ENCODE results near the gene MX2. TPM values are rescaled to one million over a fixed set of nuclear protein-coding genes. Genes with fewer than 3 reads are reported as not detected.
A peak's percentile ranks its signal among the peaks of the same experiment; 100 is the strongest.

Gene MX2
- total RNA-seq, 1 donor from 2014 or later, result 0.92 TPM

- Mint-ChIP-seq H3K27me3 (peaks cover 31% of the 10 kb centered on the region), H3K9me3 (no peaks in the 10 kb centered on the region), H3K36me3 (no peaks in the 10 kb centered on the region), H3K27ac (no peak overlapping the region), H3K4me1 (ENCODE audit: unreplicated experiment) (no peaks in the 10 kb centered on the region), H3K4me3 (peak overlapping the region; percentile 83)
- TF ChIP-seq, protein P1, sequence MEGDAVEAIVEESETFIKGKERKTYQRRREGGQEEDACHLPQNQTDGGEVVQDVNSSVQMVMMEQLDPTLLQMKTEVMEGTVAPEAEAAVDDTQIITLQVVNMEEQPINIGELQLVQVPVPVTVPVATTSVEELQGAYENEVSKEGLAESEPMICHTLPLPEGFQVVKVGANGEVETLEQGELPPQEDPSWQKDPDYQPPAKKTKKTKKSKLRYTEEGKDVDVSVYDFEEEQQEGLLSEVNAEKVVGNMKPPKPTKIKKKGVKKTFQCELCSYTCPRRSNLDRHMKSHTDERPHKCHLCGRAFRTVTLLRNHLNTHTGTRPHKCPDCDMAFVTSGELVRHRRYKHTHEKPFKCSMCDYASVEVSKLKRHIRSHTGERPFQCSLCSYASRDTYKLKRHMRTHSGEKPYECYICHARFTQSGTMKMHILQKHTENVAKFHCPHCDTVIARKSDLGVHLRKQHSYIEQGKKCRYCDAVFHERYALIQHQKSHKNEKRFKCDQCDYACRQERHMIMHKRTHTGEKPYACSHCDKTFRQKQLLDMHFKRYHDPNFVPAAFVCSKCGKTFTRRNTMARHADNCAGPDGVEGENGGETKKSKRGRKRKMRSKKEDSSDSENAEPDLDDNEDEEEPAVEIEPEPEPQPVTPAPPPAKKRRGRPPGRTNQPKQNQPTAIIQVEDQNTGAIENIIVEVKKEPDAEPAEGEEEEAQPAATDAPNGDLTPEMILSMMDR (conservative IDR thresholded peaks at IDR 0.05), result no peak
- no peak for DNase-seq (ENCODE audit: extremely low spot score, unreplicated experiment)
Observed at GRCh38 chr21:41426676-41427404, 65.0 kb downstream of the MX2 start.

- H3K27me3 Mint-ChIP-seq, result peaks cover 31% of the 10 kb centered on the region
- H3K9me3 Mint-ChIP-seq, result no peaks in the 10 kb centered on the region
- no peak overlapping the region for H3K4me3 Mint-ChIP-seq
Observed at GRCh38 chr21:41427556-41427955, 65.7 kb downstream of the MX2 start.

DNA sequence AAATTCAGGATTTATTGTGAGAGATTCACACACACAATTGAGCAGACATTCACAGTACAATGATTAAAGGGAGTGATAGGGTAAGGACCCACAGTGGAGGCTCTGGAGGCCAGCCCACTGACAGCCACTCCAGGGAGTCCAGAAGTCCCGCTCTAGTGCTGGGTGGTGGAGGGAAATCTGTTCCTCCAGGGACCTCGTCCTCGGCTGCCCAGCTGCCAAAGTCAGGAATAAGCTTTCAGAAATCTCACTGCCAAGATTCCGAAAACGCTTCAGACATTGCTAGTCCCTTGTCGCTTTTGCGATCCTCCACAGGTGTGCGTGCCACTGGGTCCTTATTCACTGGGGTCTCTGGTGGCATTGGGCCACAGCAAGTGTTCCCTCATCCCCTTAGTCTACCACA is 66.5 kb downstream of the MX2 start:
- Mint-ChIP-seq H3K4me3 (no peak overlapping the region), H3K4me1 (ENCODE audit: unreplicated experiment) (no peaks in the 10 kb centered on the region), H3K27ac (no peak overlapping the region), H3K9me3 (no peaks in the 10 kb centered on the region), H3K36me3 (no peaks in the 10 kb centered on the region), H3K27me3 (peaks cover 31% of the 10 kb centered on the region)
- TF ChIP-seq, protein P1 (conservative IDR thresholded peaks at IDR 0.05), result no peak
- no peak for DNase-seq (ENCODE audit: extremely low spot score, unreplicated experiment)

More at GRCh38 chr21:41427556-41427955, 65.7 kb downstream of the MX2 start:
- no peak for DNase-seq (ENCODE audit: extremely low spot score, unreplicated experiment)
- Mint-ChIP-seq H3K4me1 (ENCODE audit: unreplicated experiment) (no peaks in the 10 kb centered on the region), H3K36me3 (no peaks in the 10 kb centered on the region), H3K27ac (no peak overlapping the region)
- TF ChIP-seq, protein P1 (conservative IDR thresholded peaks at IDR 0.05), result no peak

DNA sequence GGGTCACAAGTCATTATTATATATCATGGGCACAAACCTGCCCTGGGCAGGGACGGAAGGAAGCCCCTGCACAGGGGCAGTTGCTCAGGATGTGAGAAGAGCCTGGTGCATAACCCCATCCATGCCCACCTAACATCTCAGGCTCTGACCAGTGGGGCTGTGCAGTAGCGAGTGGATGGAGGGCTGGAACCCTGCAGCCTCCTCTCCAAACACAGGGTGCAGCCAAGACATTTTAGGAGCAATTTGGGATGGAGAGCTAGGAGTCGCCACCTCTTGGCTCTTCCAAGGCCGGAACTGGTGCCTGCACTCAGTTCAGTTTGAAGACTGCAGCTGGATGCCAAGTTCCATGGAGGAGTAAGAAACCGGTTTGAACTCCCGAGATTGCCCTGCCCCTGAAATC is 67.0 kb downstream of the MX2 start:
- Mint-ChIP-seq H3K27me3 (peaks cover 31% of the 10 kb centered on the region), H3K4me3 (no peak overlapping the region)

GRCh38 chr21:41429305-41429704 is 67.5 kb downstream of the MX2 start:
- peaks cover 31% of the 10 kb centered on the region for H3K27me3 Mint-ChIP-seq
- no peaks in the 10 kb centered on the region for H3K4me1 Mint-ChIP-seq (ENCODE audit: unreplicated experiment)
- TF ChIP-seq, protein P1 (conservative IDR thresholded peaks at IDR 0.05), result no peak
- DNase-seq (ENCODE audit: extremely low spot score, unreplicated experiment), result peak; percentile 7
- H3K27ac Mint-ChIP-seq, result no peak overlapping the region
- H3K9me3 Mint-ChIP-seq, result peaks cover 1% of the 10 kb centered on the region
- H3K4me3 Mint-ChIP-seq, result no peak overlapping the region
- peaks cover 1% of the 10 kb centered on the region for H3K36me3 Mint-ChIP-seq

More for the DNA sequence above, 67.0 kb downstream of the MX2 start:
- Mint-ChIP-seq H3K27ac (no peak overlapping the region), H3K4me1 (ENCODE audit: unreplicated experiment) (no peaks in the 10 kb centered on the region), H3K9me3 (no peaks in the 10 kb centered on the region), H3K36me3 (no peaks in the 10 kb centered on the region)
- no peak for DNase-seq (ENCODE audit: extremely low spot score, unreplicated experiment)
- TF ChIP-seq, protein P1 (conservative IDR thresholded peaks at IDR 0.05), result no peak

All from type B pancreatic cell (in vitro differentiated cells).